Measurements from ENCODE around the gene ZACN.

The ZACN gene

GRCh38 chr17:76124582-76125390 lies 45.8 kb downstream of the ZACN start:
- H3K27ac Mint-ChIP-seq, result no peak overlapping the region
- peaks cover 4% of the 10 kb centered on the region for H3K27me3 Mint-ChIP-seq
- H3K4me1 Mint-ChIP-seq, result peaks cover 43% of the 10 kb centered on the region
- ATAC-seq, result no peak
- H3K4me3 Mint-ChIP-seq, result no peak overlapping the region
- H3K36me3 Mint-ChIP-seq, result no peaks in the 10 kb centered on the region
- H3K9me3 Mint-ChIP-seq, result no peaks in the 10 kb centered on the region

- peaks cover 10% of the 10 kb centered on the region for H3K27me3 Mint-ChIP-seq
- H3K9me3 Mint-ChIP-seq, result no peaks in the 10 kb centered on the region
- ATAC-seq, result no peak
- no peak overlapping the region for H3K27ac Mint-ChIP-seq
- no peak overlapping the region for H3K4me3 Mint-ChIP-seq
- H3K36me3 Mint-ChIP-seq, result no peaks in the 10 kb centered on the region
- H3K4me1 Mint-ChIP-seq, result peaks cover 43% of the 10 kb centered on the region
These were observed 46.4 kb downstream of the ZACN start for GRCh38 chr17:76125391-76125675.

GRCh38 chr17:76125922-76126321 lies 46.9 kb downstream of the ZACN start:
- Mint-ChIP-seq H3K36me3 (no peaks in the 10 kb centered on the region), H3K4me1 (peaks cover 40% of the 10 kb centered on the region)
- ATAC-seq, result no peak

GRCh38 chr17:76130473-76130872 lies 51.5 kb downstream of the ZACN start:
- peak; percentile 28 for ATAC-seq

More at GRCh38 chr17:76125922-76126321, 46.9 kb downstream of the ZACN start:
- Mint-ChIP-seq H3K27ac (no peak overlapping the region), H3K4me3 (no peak overlapping the region), H3K9me3 (no peaks in the 10 kb centered on the region), H3K27me3 (peaks cover 15% of the 10 kb centered on the region)

GRCh38 chr17:76131051-76131691 lies 52.2 kb downstream of the ZACN start:
- no peak for ATAC-seq
- Mint-ChIP-seq H3K36me3 (no peaks in the 10 kb centered on the region), H3K9me3 (no peaks in the 10 kb centered on the region), H3K4me1 (peaks cover 25% of the 10 kb centered on the region), H3K27ac (no peak overlapping the region), H3K27me3 (peaks cover 63% of the 10 kb centered on the region), H3K4me3 (no peak overlapping the region)

More at GRCh38 chr17:76130473-76130872, 51.5 kb downstream of the ZACN start:
- Mint-ChIP-seq H3K36me3 (no peaks in the 10 kb centered on the region), H3K4me1 (peaks cover 24% of the 10 kb centered on the region), H3K4me3 (no peak overlapping the region), H3K27me3 (peaks cover 60% of the 10 kb centered on the region), H3K9me3 (no peaks in the 10 kb centered on the region), H3K27ac (no peak overlapping the region)

- Mint-ChIP-seq H3K36me3 (no peaks in the 10 kb centered on the region), H3K4me1 (peaks cover 19% of the 10 kb centered on the region), H3K27me3 (peaks cover 69% of the 10 kb centered on the region), H3K9me3 (no peaks in the 10 kb centered on the region), H3K4me3 (no peak overlapping the region), H3K27ac (no peak overlapping the region)
- ATAC-seq, result no peak
These were observed 53.0 kb downstream of the ZACN start for GRCh38 chr17:76131692-76132573.

Data from stimulated activated memory B cell treated with anti-CD40 and anti-IgM and Interleukin-4, amounts not matched to agents 10 μg/mL and 1 μg/mL and 100 μg/mL, for 72 hours (primary cell).